ENCODE measurements around the gene PLEKHB1. TPM values are rescaled to one million over a fixed set of nuclear protein-coding genes. Genes with fewer than 3 reads are reported as not detected.
"Not testable (repeated sequence)": the region's sequence is repeated elsewhere in the genome, so short reads cannot be mapped to it uniquely, and the experiment has no call there.

The PLEKHB1 gene
- total RNA-seq, 2 experiments from 2014 or later: 2.3 to 11.8 TPM

GRCh38 chr11:73670808-73671207 lies 24.4 kb downstream of the PLEKHB1 start:
- Histone ChIP-seq H3K4me1 (ENCODE audit: insufficient read depth, low read length, poor library complexity, severe bottlenecking) (no peaks in the 10 kb centered on the region), H2AFZ (ENCODE audit: low read length) (no peak overlapping the region), H3K4me2 (ENCODE audit: low read length) (no peak overlapping the region), H4K20me1 (ENCODE audit: insufficient read depth, low read length) (no peaks in the 10 kb centered on the region), H3K9me3 (ENCODE audit: low read length) (no peaks in the 10 kb centered on the region), H3K27ac (ENCODE audit: low read depth, low read length, poor library complexity, severe bottlenecking) (no peak overlapping the region), H3K9me2 (ENCODE audit: insufficient read depth, low read length) (no peaks in the 10 kb centered on the region), H3K36me3 (ENCODE audit: insufficient read depth, low read length) (no peaks in the 10 kb centered on the region), H3K79me2 (ENCODE audit: insufficient read depth, low read depth, low read length) (no peaks in the 10 kb centered on the region), H3K4me3 (ENCODE audit: low read depth, low read length, poor library complexity, severe bottlenecking) (no peak overlapping the region)
- ChIA-PET CTCF (ENCODE audit: unreplicated experiment) (no interaction called here), POLR2A (interaction anchor here (0.6 to 0.9 kb wide), 2 partner anchors 45 to 163 kb away, joined by 3 to 6 read pairs; no protein-coding TSS in a partner anchor)
- no peak for DNase-seq (ENCODE audit: low spot score)
- no TSS peak for BruUV-seq (replicated peaks)
- intact Hi-C loops (cut with micrococcal nuclease; ENCODE audit: unreplicated experiment): no loop called here
- TF ChIP-seq EZH2phosphoT487 (IDR thresholded peaks at IDR 0.05; ENCODE audit: borderline replicate concordance, low read depth, low read length) (no peak), CTCF (conservative IDR thresholded peaks at IDR 0.05; ENCODE audit: low read length) (no peak)

GRCh38 chr11:73671701-73672100 lies 25.3 kb downstream of the PLEKHB1 start:
- Histone ChIP-seq H4K20me1 (ENCODE audit: insufficient read depth, low read length) (no peaks in the 10 kb centered on the region), H3K27ac (ENCODE audit: low read depth, low read length, poor library complexity, severe bottlenecking) (no peak overlapping the region), H3K4me1 (ENCODE audit: insufficient read depth, low read length, poor library complexity, severe bottlenecking) (no peaks in the 10 kb centered on the region), H2AFZ (ENCODE audit: low read length) (no peak overlapping the region), H3K9me3 (ENCODE audit: low read length) (no peaks in the 10 kb centered on the region), H3K36me3 (ENCODE audit: insufficient read depth, low read length) (no peaks in the 10 kb centered on the region), H3K4me3 (ENCODE audit: low read depth, low read length, poor library complexity, severe bottlenecking) (no peak overlapping the region), H3K9me2 (ENCODE audit: insufficient read depth, low read length) (no peaks in the 10 kb centered on the region), H3K4me2 (ENCODE audit: low read length) (no peak overlapping the region), H3K79me2 (ENCODE audit: insufficient read depth, low read depth, low read length) (no peaks in the 10 kb centered on the region)
- ChIA-PET CTCF (ENCODE audit: unreplicated experiment) (no interaction called here), POLR2A (no interaction called here)
- BruUV-seq (replicated peaks): no TSS peak
- DNase-seq (ENCODE audit: low spot score): no peak
- intact Hi-C loops (cut with micrococcal nuclease; ENCODE audit: unreplicated experiment): no loop called here
- TF ChIP-seq CTCF (conservative IDR thresholded peaks at IDR 0.05; ENCODE audit: low read length) (no peak), EZH2phosphoT487 (IDR thresholded peaks at IDR 0.05; ENCODE audit: borderline replicate concordance, low read depth, low read length) (no peak)

- H3K4me3 ChIP-seq (ENCODE audit: low read depth, low read length, poor library complexity, severe bottlenecking); BruUV-seq (replicated peaks); H3K9me3 ChIP-seq (ENCODE audit: low read length); H3K27ac ChIP-seq (ENCODE audit: low read depth, low read length, poor library complexity, severe bottlenecking); H3K36me3 ChIP-seq (ENCODE audit: insufficient read depth, low read length); POLR2A ChIA-PET; CTCF ChIA-PET (ENCODE audit: unreplicated experiment); H4K20me1 ChIP-seq (ENCODE audit: insufficient read depth, low read length); H3K4me1 ChIP-seq (ENCODE audit: insufficient read depth, low read length, poor library complexity, severe bottlenecking); H3K79me2 ChIP-seq (ENCODE audit: insufficient read depth, low read depth, low read length); H3K4me2 ChIP-seq (ENCODE audit: low read length); intact Hi-C loops (cut with micrococcal nuclease; ENCODE audit: unreplicated experiment); H2AFZ ChIP-seq (ENCODE audit: low read length); DNase-seq (ENCODE audit: low spot score); H3K9me2 ChIP-seq (ENCODE audit: insufficient read depth, low read length): not testable (repeated sequence)
These were observed 30.2 kb downstream of the PLEKHB1 start for GRCh38 chr11:73676552-73676951.

Data from OCI-LY7 (cell line).